Peyer's patch (tissue), 4 donors: ENCODE measurements around the gene RPL15. TPM values are rescaled to one million over a fixed set of nuclear protein-coding genes. Genes with fewer than 3 reads are reported as not detected.

ENCODE experiments used
- DNase-seq, 3 donors: peaks; one replicate each; pipeline ENCODE4 v3.0.0-alpha.2; 2017 to 2019
- H3K27ac ChIP-seq, 4 donors: fragments of 200-600 bp; sonication (generic); one replicate each; pipeline ENCODE4 v1.5.1; 2016 to 2019
- H3K27me3 ChIP-seq, 2 donors: fragments of 200-600 bp; sonication (generic); one replicate each; pipeline ENCODE4 v1.5.1; 2019
- H3K36me3 ChIP-seq, 3 donors: fragments of 200-600 bp; sonication (generic); one replicate each; pipeline ENCODE4 v1.5.1; 2016 to 2019
- H3K4me1 ChIP-seq, 4 donors: fragments of 200-600 bp; sonication (generic); one replicate each; pipeline ENCODE4 v1.5.1; 2016 to 2019
- H3K4me3 ChIP-seq, 4 donors: fragments of 200-600 bp; sonication (generic); 1 replicate in 3 of 4; 2 replicates in 1 of 4; pipeline ENCODE4 v1.5.1; 2016 to 2019; ENCODE audit warnings: mild to moderate bottlenecking in 1 of 4
- H3K9me3 ChIP-seq, 4 donors: fragments of 200-600 bp; sonication (generic); one replicate each; pipeline ENCODE4 v1.5.1; 2016 to 2019; ENCODE audit warnings: mild to moderate bottlenecking in 1 of 4
- CTCF ChIP-seq, 6 experiments: fragments of 450-650 bp in 4 of 6; fragments of 200-600 bp in 2 of 6; sonication (generic) in 1 of 6; IDR thresholded peaks; one replicate each; pipeline ENCODE4 v1.5.1; 2017 to 2019; ENCODE audit warnings: antibody characterized with exemption in 6 of 6, mild to moderate bottlenecking in 3 of 6, moderate library complexity in 1 of 6
- POLR2A ChIP-seq, 2 donors: fragments of 450-650 bp; IDR thresholded peaks; one replicate each; pipeline ENCODE4 v1.5.1; 2017; ENCODE audit warnings: antibody characterized with exemption in 2 of 2, mild to moderate bottlenecking in 2 of 2, moderate library complexity in 2 of 2
- total RNA-seq, 4 donors: library from RNA; depleted of rRNA; stranded (reverse); fragments of >200 nt; gene quantifications; one replicate each; pipeline ENCODE4 v1.1.0, GENCODE V29; 2016

The RPL15 gene
- total RNA-seq, 4 donors from 2014 or later = 409 to 1,183 (median 647) TPM

GRCh38 chr3:23894254-23895061 is 22.5 kb upstream of the RPL15 start:
- Histone ChIP-seq H3K4me3 (no peak overlapping the region), H3K4me1 (no peaks in the 10 kb centered on the region), H3K9me3 (no peaks in the 10 kb centered on the region), H3K36me3 (peaks cover 0 to 24% (median 0%) of the 10 kb centered on the region in 3 donors), H3K27me3 (no peaks in the 10 kb centered on the region), H3K27ac (no peak overlapping the region)
- TF ChIP-seq CTCF (IDR thresholded peaks at IDR 0.05) (no peak), POLR2A (IDR thresholded peaks at IDR 0.05) (no peak)
- DNase-seq = no peak

- H3K27me3 ChIP-seq = no peaks in the 10 kb centered on the region
- TF ChIP-seq CTCF (IDR thresholded peaks at IDR 0.05) (no peak), POLR2A (IDR thresholded peaks at IDR 0.05) (no peak)
- no peak for DNase-seq
- H3K27ac ChIP-seq = no peak overlapping the region
- H3K4me1 ChIP-seq = no peaks in the 10 kb centered on the region
- H3K4me3 ChIP-seq = no peak overlapping the region
- no peaks in the 10 kb centered on the region for H3K9me3 ChIP-seq
- peaks cover 0 to 26% (median 0%) of the 10 kb centered on the region in 3 donors for H3K36me3 ChIP-seq
Observed at GRCh38 chr3:23895181-23895580, 21.8 kb upstream of the RPL15 start.

GRCh38 chr3:23900744-23901143 is 16.2 kb upstream of the RPL15 start:
- DNase-seq = no peak
- Histone ChIP-seq H3K36me3 (peaks cover 0 to 20% (median 0%) of the 10 kb centered on the region in 3 donors), H3K4me3 (no peak overlapping the region), H3K9me3 (no peaks in the 10 kb centered on the region), H3K27me3 (no peaks in the 10 kb centered on the region), H3K4me1 (no peaks in the 10 kb centered on the region), H3K27ac (no peak overlapping the region)
- TF ChIP-seq POLR2A (IDR thresholded peaks at IDR 0.05) (no peak), CTCF (IDR thresholded peaks at IDR 0.05) (no peak)

GRCh38 chr3:23904545-23904944 is 12.4 kb upstream of the RPL15 start:
- peaks cover 0 to 23% (median 0%) of the 10 kb centered on the region in 3 donors for H3K36me3 ChIP-seq
- no peaks in the 10 kb centered on the region for H3K4me1 ChIP-seq
- no peaks in the 10 kb centered on the region for H3K27me3 ChIP-seq
- no peaks in the 10 kb centered on the region for H3K9me3 ChIP-seq
- H3K27ac ChIP-seq = no peak overlapping the region
- no peak overlapping the region for H3K4me3 ChIP-seq
- TF ChIP-seq POLR2A (IDR thresholded peaks at IDR 0.05) (no peak), CTCF (IDR thresholded peaks at IDR 0.05) (no peak)
- DNase-seq = no peak

- DNase-seq = no peak
- Histone ChIP-seq H3K36me3 (peaks cover 0 to 20% (median 0%) of the 10 kb centered on the region in 3 donors), H3K27me3 (no peaks in the 10 kb centered on the region), H3K9me3 (no peaks in the 10 kb centered on the region), H3K4me3 (no peak overlapping the region), H3K4me1 (no peaks in the 10 kb centered on the region), H3K27ac (no peak overlapping the region)
- no peak for TF ChIP-seq CTCF (IDR thresholded peaks at IDR 0.05)
- TF ChIP-seq POLR2A (IDR thresholded peaks at IDR 0.05) = no peak
Observed at GRCh38 chr3:23909341-23909740, 7.6 kb upstream of the RPL15 start.
